OCI-LY7 (cell line): ENCODE measurements around the gene RPL36A. TPM values are rescaled to one million over a fixed set of nuclear protein-coding genes. Genes with fewer than 3 reads are reported as not detected.

Experiments used
- BruUV-seq: library from RNA; stranded (reverse); fragments of 400-500 nt; replicated peaks from 2 replicates; lab custom pipeline; 2021; lab: Mats Ljungman, UMichigan
- CTCF ChIA-PET: fragments of 300-600 bp; sonication (Branson Sonifier 250); formaldehyde crosslinking; loops from one replicate; lab custom pipeline; 2022; ENCODE audit warnings: antibody characterized with exemption; ENCODE audit not compliant: unreplicated experiment; lab: Charles Lee
- POLR2A ChIA-PET: fragments of 300-600 bp; sonication (Branson Sonifier 250); formaldehyde crosslinking; loops from one replicate; lab custom pipeline; 2022; ENCODE audit warnings: antibody characterized with exemption; lab: Charles Lee
- DNase-seq: peaks from one replicate; pipeline ENCODE4 v3.0.0-alpha.2; 2015; ENCODE audit warnings: low spot score
- H2AFZ ChIP-seq: fragments of 200-600 bp; sonication (generic), shearing (Covaris generic); 2 replicates; pipeline ENCODE4 v1.6.1; 2014; ENCODE audit warnings: mild to moderate bottlenecking, antibody characterized with exemption, low read length, moderate library complexity
- H3K27ac ChIP-seq: fragments of 200-600 bp; sonication (generic); 2 replicates; pipeline ENCODE4 v1.5.1; 2014; ENCODE audit warnings: mixed run types, low read depth, mild to moderate bottlenecking, moderate library complexity, low read length, inconsistent platforms; ENCODE audit not compliant: poor library complexity, severe bottlenecking
- H3K36me3 ChIP-seq: fragments of 200-600 bp; sonication (generic); 2 replicates; pipeline ENCODE4 v1.6.1; 2014; ENCODE audit warnings: mild to moderate bottlenecking, antibody characterized with exemption, low read length, moderate library complexity, mixed read lengths; ENCODE audit not compliant: insufficient read depth
- H3K4me1 ChIP-seq: fragments of 200-600 bp; sonication (generic); 2 replicates; pipeline ENCODE4 v1.5.1; 2014; ENCODE audit warnings: mild to moderate bottlenecking, low read length; ENCODE audit not compliant: insufficient read depth, poor library complexity, severe bottlenecking
- H3K4me2 ChIP-seq: fragments of 200-600 bp; sonication (generic); 2 replicates; pipeline ENCODE4 v1.6.1; 2014; ENCODE audit warnings: mild to moderate bottlenecking, low read length
- H3K4me3 ChIP-seq: fragments of 200-600 bp; sonication (generic); 2 replicates; pipeline ENCODE4 v1.5.1; 2014; ENCODE audit warnings: mild to moderate bottlenecking, low read depth, low read length; ENCODE audit not compliant: poor library complexity, severe bottlenecking
- H3K79me2 ChIP-seq: fragments of 200-600 bp; sonication (generic); 2 replicates; pipeline ENCODE4 v1.6.1; 2016; ENCODE audit warnings: low read depth, mild to moderate bottlenecking, low read length, moderate library complexity, mixed read lengths; ENCODE audit not compliant: insufficient read depth
- H3K9me2 ChIP-seq: fragments of 200-600 bp; sonication (generic); 2 replicates; pipeline ENCODE4 v1.6.1; 2016; ENCODE audit warnings: mild to moderate bottlenecking, low read length, mixed read lengths; ENCODE audit not compliant: insufficient read depth
- H3K9me3 ChIP-seq: fragments of 200-600 bp; sonication (generic); 2 replicates; pipeline ENCODE4 v1.6.1; 2014; ENCODE audit warnings: mild to moderate bottlenecking, mixed run types, low read length, mixed read lengths
- H4K20me1 ChIP-seq: fragments of 200-600 bp; sonication (generic); 2 replicates; pipeline ENCODE4 v1.6.1; 2014; ENCODE audit warnings: mild to moderate bottlenecking, antibody characterized with exemption, low read length, moderate library complexity, mixed read lengths; ENCODE audit not compliant: insufficient read depth
- CTCF ChIP-seq: fragments of 200-600 bp; sonication (generic); conservative IDR thresholded peaks from 2 replicates; pipeline ENCODE4 v1.5.1; 2014; ENCODE audit warnings: mild to moderate bottlenecking, antibody characterized with exemption, low read length, moderate library complexity, mixed read lengths
- EZH2phosphoT487 ChIP-seq: fragments of 200-600 bp; sonication (generic); IDR thresholded peaks from 2 replicates; pipeline ENCODE4 v1.6.1; 2018; ENCODE audit warnings: low read depth, borderline replicate concordance, mild to moderate bottlenecking, mixed run types, antibody characterized with exemption, low read length, moderate library complexity, mixed read lengths
- intact Hi-C: fragments of 100-400 bp; cut with micrococcal nuclease; formaldehyde crosslinking; loops from one replicate; pipeline ENCODE4 v1.10.0; 2022; ENCODE audit not compliant: unreplicated experiment
- total RNA-seq, 2 experiments: library from RNA; depleted of rRNA in 1 of 2; stranded (reverse); fragments of >200 nt in 1 of 2; shearing (Covaris generic) in 1 of 2; gene quantifications; 2 replicates each; pipeline ENCODE4 v1.2.3, GENCODE V29; 2014 to 2022

RPL36A gene
- total RNA-seq, 2 experiments from 2014 or later = 431 to 2,042 TPM

GRCh38 chrX:101417981-101418841 is 27.4 kb downstream of the RPL36A start:
- no TSS peak for BruUV-seq

GRCh38 chrX:101419489-101419888 is 28.7 kb downstream of the RPL36A start:
- H3K79me2 ChIP-seq = peaks cover 3% of the 10 kb centered on the region; the same call in 1 of the 2 replicates
- no peak overlapping the region for H3K27ac ChIP-seq
- BruUV-seq = no TSS peak
- no peaks in the 10 kb centered on the region for H3K9me3 ChIP-seq
- TF ChIP-seq EZH2phosphoT487 = no peak
- no peak for TF ChIP-seq CTCF
- intact Hi-C loops = loop anchor here (5.0 kb wide), 1 partner anchor 173 kb away; no protein-coding TSS in a partner anchor
- H3K9me2 ChIP-seq = no peaks in the 10 kb centered on the region
- H3K36me3 ChIP-seq = no peaks in the 10 kb centered on the region
- H2AFZ ChIP-seq = no peak overlapping the region
- ChIA-PET CTCF (no interaction called here), POLR2A (no interaction called here)
- peaks cover 12% of the 10 kb centered on the region for H3K4me1 ChIP-seq
- no peak overlapping the region for H3K4me3 ChIP-seq
- DNase-seq = no peak
- no peaks in the 10 kb centered on the region for H4K20me1 ChIP-seq
- no peak overlapping the region for H3K4me2 ChIP-seq

More at GRCh38 chrX:101417981-101418841, 27.4 kb downstream of the RPL36A start:
- no peaks in the 10 kb centered on the region for H3K9me2 ChIP-seq
- peaks cover 12% of the 10 kb centered on the region for H3K4me1 ChIP-seq
- TF ChIP-seq EZH2phosphoT487 (no peak), CTCF (no peak)
- peaks cover 6% of the 10 kb centered on the region; the same call in 1 of the 2 replicates for H3K79me2 ChIP-seq
- intact Hi-C loops = loop anchor here (5.0 kb wide), 1 partner anchor 174 kb away; no protein-coding TSS in a partner anchor
- no peak overlapping the region for H3K4me3 ChIP-seq
- ChIA-PET CTCF (no interaction called here), POLR2A (no interaction called here)
- H4K20me1 ChIP-seq = no peaks in the 10 kb centered on the region
- no peak overlapping the region for H3K4me2 ChIP-seq
- no peak overlapping the region for H3K27ac ChIP-seq
- no peak overlapping the region for H2AFZ ChIP-seq
- DNase-seq = no peak
- peaks cover 5% of the 10 kb centered on the region; the same call in 1 of the 2 replicates for H3K36me3 ChIP-seq
- H3K9me3 ChIP-seq = no peaks in the 10 kb centered on the region

GRCh38 chrX:101427954-101428353 is 37.1 kb downstream of the RPL36A start:
- Histone ChIP-seq H3K9me3 (no peaks in the 10 kb centered on the region), H3K4me2 (no peak overlapping the region), H2AFZ (no peak overlapping the region), H3K4me3 (no peak overlapping the region), H3K4me1 (no peaks in the 10 kb centered on the region), H3K79me2 (no peaks in the 10 kb centered on the region), H3K9me2 (no peaks in the 10 kb centered on the region), H3K36me3 (no peaks in the 10 kb centered on the region), H3K27ac (no peak overlapping the region), H4K20me1 (no peaks in the 10 kb centered on the region)
- TF ChIP-seq CTCF (no peak), EZH2phosphoT487 (no peak)
- BruUV-seq = no TSS peak
- DNase-seq = no peak
- POLR2A ChIA-PET = no interaction called here
- CTCF ChIA-PET = no interaction called here
- intact Hi-C loops = no loop called here
